ENCODE results near the gene GRK1.

The GRK1 gene

DNA sequence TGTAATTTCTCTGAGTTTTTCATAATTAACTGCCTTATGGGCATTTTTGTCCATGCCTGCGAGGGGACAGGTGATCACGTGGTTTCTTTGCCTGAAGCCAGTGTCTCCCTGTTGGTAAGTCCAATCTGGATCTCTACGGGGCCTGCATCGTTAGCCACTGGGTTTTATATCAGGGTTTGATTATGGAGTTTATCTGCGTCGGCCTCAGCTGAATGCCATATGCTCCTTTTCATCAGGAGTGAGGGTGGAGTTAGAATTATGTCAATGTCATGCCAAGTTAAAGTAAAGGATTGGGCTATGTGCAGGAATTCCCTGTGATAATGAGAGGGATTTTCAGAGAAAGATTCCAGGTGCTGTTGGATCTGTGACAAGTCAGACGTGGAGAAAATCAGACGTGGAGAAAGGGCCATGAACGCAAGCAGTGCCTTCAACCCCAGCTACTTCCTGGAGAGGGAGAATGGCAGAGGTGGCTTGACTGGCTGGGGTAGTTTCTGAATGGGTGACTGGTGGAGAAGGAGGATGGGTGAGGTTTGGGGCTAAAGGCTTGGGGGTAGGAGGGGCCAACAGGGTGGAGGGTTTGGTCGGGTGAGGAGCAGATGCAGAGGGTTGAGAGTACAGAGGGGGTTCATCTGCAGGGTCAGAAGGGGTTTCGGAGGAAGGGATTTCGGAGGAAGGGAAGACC is 116.3 kb downstream of the GRK1 start:
- DNase-seq = no peak

DNA sequence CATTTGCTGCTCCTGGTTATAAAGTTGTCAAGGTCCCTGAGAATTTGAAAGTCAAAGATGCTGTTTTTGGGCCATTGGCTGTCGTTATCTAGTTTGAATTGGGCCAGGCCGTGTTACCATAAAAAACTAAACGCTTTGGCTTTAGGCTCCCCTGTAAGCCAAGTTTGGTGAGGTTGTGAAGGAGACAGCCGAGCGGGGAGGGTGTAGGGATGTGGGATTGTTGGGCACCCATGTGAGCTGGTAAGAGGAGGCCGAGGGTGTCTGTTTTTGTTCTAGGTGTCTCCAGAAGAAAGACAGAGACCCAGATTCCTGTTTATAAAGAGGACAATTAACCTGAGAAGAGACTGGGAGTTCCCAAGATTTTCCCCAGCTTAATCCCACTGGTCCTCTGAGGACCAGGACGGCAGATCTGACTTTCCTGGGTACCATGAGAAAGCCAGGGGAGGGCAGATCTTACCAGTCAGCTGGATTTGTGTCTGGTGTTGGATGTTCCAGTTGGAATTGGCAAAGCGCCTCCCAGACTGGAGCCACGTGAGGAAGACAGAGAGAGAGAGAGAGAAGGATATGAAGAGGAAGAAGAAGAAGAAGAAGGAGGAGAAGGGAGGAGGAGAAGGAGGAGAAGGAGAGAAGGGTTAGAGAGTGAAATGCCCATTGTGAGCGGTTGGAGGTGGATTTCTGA is 117.1 kb downstream of the GRK1 start:
- DNase-seq = no peak

DNA sequence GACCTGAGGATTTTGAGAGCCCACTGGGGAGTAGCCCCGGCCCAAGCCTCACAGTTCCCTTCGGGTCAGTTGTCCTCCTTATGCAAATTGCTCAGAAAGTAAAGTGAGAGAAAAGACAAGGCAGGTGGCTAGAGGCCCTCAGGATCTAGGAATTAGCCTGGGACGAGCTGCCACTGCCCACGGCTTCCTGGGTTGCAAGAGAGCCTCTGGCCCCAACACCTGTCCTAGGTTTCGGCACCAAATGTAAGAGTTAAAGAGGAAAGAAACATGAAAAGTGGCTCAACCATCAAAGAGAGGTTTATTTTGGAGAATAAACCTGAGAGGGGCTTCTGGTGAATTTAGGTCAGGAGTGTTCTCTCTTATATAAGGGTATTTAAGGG is 117.6 kb downstream of the GRK1 start:
- no peak for DNase-seq

DNA sequence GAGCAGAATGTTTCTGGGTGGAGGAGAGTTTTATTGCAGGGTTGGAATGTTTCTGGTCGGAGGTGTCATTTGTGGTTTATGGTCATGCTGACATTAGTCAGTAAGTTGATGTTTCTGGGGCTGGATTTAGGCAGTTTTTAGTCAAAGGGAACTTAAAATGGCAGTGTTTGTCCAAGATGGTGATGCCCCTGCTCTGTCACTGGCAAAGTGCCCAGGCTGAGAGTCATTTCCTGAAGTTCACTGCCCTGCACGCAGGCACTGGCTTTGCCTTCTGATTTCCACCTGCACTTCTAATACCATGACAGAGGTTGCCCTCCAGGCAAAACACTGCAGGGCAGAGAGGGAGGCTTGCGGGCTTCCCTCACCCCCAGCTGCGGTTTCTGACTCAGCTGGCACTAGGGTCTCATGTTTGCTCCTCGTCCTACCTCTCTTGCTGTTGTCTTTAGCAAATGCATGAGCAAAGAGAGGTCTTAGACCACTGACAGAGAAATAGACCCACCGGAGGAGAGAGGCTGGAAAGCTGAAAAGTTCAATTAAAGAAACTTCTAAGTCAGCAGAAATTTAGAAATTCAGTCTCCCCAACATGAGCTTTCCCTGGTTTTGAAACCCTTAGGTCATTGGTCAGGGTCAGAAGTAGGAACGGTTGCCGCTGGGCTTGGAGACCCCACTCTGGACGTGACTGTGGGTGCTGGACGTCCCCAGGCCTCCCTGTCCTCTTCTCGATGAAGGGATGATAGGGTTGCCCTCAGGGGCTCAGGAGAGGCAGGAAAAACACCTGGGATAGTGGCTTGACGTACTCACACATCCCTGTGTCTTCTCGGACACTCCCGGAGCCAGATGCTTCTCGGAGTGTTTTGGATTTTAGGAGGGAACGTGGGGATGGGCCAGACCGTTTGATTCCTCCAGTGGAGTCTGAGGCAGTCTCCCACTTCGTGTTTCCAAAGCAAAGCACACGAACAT is 118.3 kb downstream of the GRK1 start:
- DNase-seq = no peak

DNA sequence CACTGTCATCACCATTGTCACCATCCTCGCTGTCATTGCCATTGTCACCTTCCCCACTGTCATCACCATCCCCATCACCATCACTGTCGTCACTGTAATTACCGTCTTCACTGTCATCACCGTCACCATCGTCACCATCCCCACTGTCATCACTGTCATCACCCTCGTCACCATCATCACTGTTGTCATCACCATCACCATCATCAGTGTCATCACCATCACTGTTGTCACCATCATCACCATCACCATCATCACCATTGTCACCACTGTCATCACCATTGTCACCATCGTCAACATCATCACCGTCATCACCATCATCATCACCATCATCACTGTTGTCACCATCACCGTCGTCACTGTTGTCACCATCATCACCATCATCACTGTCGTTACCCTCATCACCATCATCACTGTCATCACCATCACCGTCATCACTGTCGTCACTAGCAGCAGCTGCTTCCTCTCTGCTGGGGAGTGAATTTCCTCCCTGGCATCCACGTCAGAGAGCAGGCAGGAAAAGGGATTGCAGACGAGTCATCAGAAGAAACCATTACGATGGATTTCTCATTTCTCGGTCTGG is 119.3 kb downstream of the GRK1 start:
- DNase-seq = no peak
